ENCODE results near the gene DERL2. TPM values are rescaled to one million over a fixed set of nuclear protein-coding genes. Genes with fewer than 3 reads are reported as not detected.

The DERL2 gene
- polyA plus RNA-seq, 1 donor (not counting 4 experiments of a cell fraction or from before 2014, with no cell fraction given) = 83.6 TPM

- Histone ChIP-seq H3K27ac (ENCODE audit: control insufficient read depth, insufficient read depth, low read length) (no peak overlapping the region), H2AFZ (ENCODE audit: control insufficient read depth, low read length) (no peak overlapping the region), H4K20me1 (ENCODE audit: control insufficient read depth, extremely low read depth, insufficient read depth, low read length) (no peaks in the 10 kb centered on the region), H3K79me2 (ENCODE audit: control insufficient read depth, insufficient read depth, low read length) (no peaks in the 10 kb centered on the region), H3K4me3 (ENCODE audit: control insufficient read depth in 2 of 3, extremely low read depth in 1 of 3, insufficient read depth in 2 of 3, low read depth in 1 of 3, low read length in 3 of 3) (no peak overlapping the region), H3K9me1 (ENCODE audit: control insufficient read depth, extremely low read depth, insufficient read depth, low read length) (peaks cover 2% of the 10 kb centered on the region), H3K9ac (ENCODE audit: control insufficient read depth, extremely low read depth, insufficient read depth, low read length) (no peak overlapping the region), H3K9me3 (ENCODE audit: control insufficient read depth, low read depth, low read length) (no peaks in the 10 kb centered on the region), H3K4me2 (ENCODE audit: control insufficient read depth, extremely low read depth, insufficient read depth, low read depth, low read length) (no peak overlapping the region), H3K36me3 (ENCODE audit: control insufficient read depth in 2 of 2, extremely low read depth in 1 of 2, insufficient read depth in 2 of 2, low read length in 2 of 2) (peaks cover 0 to 9% of the 10 kb centered on the region in 2 experiments), H3K27me3 (ENCODE audit: control insufficient read depth, extremely low read depth, insufficient read depth, low read length) (no peaks in the 10 kb centered on the region), H3K4me1 (ENCODE audit: control insufficient read depth, extremely low read depth, insufficient read depth, low read length) (no peaks in the 10 kb centered on the region)
- no peak for TF ChIP-seq EZH2 (IDR thresholded peaks at IDR 0.05; ENCODE audit: low read length)
- TF ChIP-seq CTCF (optimal IDR thresholded peaks at IDR 0.05 in 1 of 3, IDR thresholded peaks at IDR 0.05 in 1 of 3, conservative IDR thresholded peaks at IDR 0.05 in 1 of 3; ENCODE audit: extremely low read depth in 1 of 3, insufficient read depth in 2 of 3, low read length in 3 of 3) = no peak
- dilution Hi-C loops (cut with MboI; ENCODE audit: extremely low pct_ligation_motif_present, low sequenced_read_pairs) = no loop called here
- FAIRE-seq (no peak), DNase-seq (ENCODE audit: low read depth, low spot score) (no peak)
Observed at GRCh38 chr17:5502552-5502951, 16.6 kb upstream of the DERL2 start.

- Histone ChIP-seq H3K9ac (ENCODE audit: control insufficient read depth, extremely low read depth, insufficient read depth, low read length) (no peak overlapping the region), H3K4me3 (ENCODE audit: control insufficient read depth in 2 of 3, extremely low read depth in 1 of 3, insufficient read depth in 2 of 3, low read depth in 1 of 3, low read length in 3 of 3) (no peak overlapping the region), H3K9me3 (ENCODE audit: control insufficient read depth, low read depth, low read length) (no peaks in the 10 kb centered on the region), H3K36me3 (ENCODE audit: control insufficient read depth in 2 of 2, extremely low read depth in 1 of 2, insufficient read depth in 2 of 2, low read length in 2 of 2) (peaks cover 0 to 9% of the 10 kb centered on the region in 2 experiments), H3K27ac (ENCODE audit: control insufficient read depth, insufficient read depth, low read length) (no peak overlapping the region), H3K79me2 (ENCODE audit: control insufficient read depth, insufficient read depth, low read length) (no peaks in the 10 kb centered on the region), H3K27me3 (ENCODE audit: control insufficient read depth, extremely low read depth, insufficient read depth, low read length) (no peaks in the 10 kb centered on the region), H3K4me2 (ENCODE audit: control insufficient read depth, extremely low read depth, insufficient read depth, low read depth, low read length) (no peak overlapping the region), H3K4me1 (ENCODE audit: control insufficient read depth, extremely low read depth, insufficient read depth, low read length) (no peaks in the 10 kb centered on the region), H4K20me1 (ENCODE audit: control insufficient read depth, extremely low read depth, insufficient read depth, low read length) (no peaks in the 10 kb centered on the region), H2AFZ (ENCODE audit: control insufficient read depth, low read length) (no peak overlapping the region), H3K9me1 (ENCODE audit: control insufficient read depth, extremely low read depth, insufficient read depth, low read length) (peaks cover 2% of the 10 kb centered on the region)
- TF ChIP-seq EZH2 (IDR thresholded peaks at IDR 0.05; ENCODE audit: low read length) (no peak), CTCF (optimal IDR thresholded peaks at IDR 0.05 in 1 of 3, IDR thresholded peaks at IDR 0.05 in 1 of 3, conservative IDR thresholded peaks at IDR 0.05 in 1 of 3; ENCODE audit: extremely low read depth in 1 of 3, insufficient read depth in 2 of 3, low read length in 3 of 3) (no peak)
- no peak for FAIRE-seq
- dilution Hi-C loops (cut with MboI; ENCODE audit: extremely low pct_ligation_motif_present, low sequenced_read_pairs) = no loop called here
- no peak for DNase-seq (ENCODE audit: low read depth, low spot score)
Observed at GRCh38 chr17:5501685-5502084, 15.7 kb upstream of the DERL2 start.

Data from keratinocyte (primary cell).